Calu3 (cell line): ENCODE measurements around the gene NECAB2. TPM values are rescaled to one million over a fixed set of nuclear protein-coding genes. Genes with fewer than 3 reads are reported as not detected.

ENCODE experiments used
- BruUV-seq: library from RNA; stranded (reverse); fragments of 400-500 nt; replicated peaks from 2 replicates; lab custom pipeline; 2021; lab: Mats Ljungman, UMichigan
- CTCF ChIA-PET: fragments of 300-600 bp; sonication (Branson Sonifier 250); formaldehyde crosslinking; loops from one replicate; lab custom pipeline; 2022; ENCODE audit warnings: antibody characterized with exemption; lab: Charles Lee
- DNase-seq: peaks from one replicate; pipeline ENCODE4 v3.0.0; 2022
- H3K27ac Mint-ChIP-seq: one replicate; pipeline ENCODE4 v1.8.0; 2022; ENCODE audit warnings: mixed read lengths; ENCODE audit not compliant: unreplicated experiment
- H3K27me3 Mint-ChIP-seq: one replicate; pipeline ENCODE4 v1.8.0; 2022; ENCODE audit warnings: mixed read lengths; ENCODE audit not compliant: unreplicated experiment
- H3K36me3 Mint-ChIP-seq: one replicate; pipeline ENCODE4 v1.8.0; 2022; ENCODE audit warnings: mild to moderate bottlenecking, moderate library complexity, mixed read lengths; ENCODE audit not compliant: insufficient read depth, unreplicated experiment
- H3K4me1 Mint-ChIP-seq: one replicate; pipeline ENCODE4 v1.8.0; 2022; ENCODE audit warnings: mild to moderate bottlenecking, low read depth, mixed read lengths; ENCODE audit not compliant: unreplicated experiment
- H3K4me3 Mint-ChIP-seq: one replicate; pipeline ENCODE4 v1.8.0; 2022; ENCODE audit warnings: mild to moderate bottlenecking, low read depth, moderate library complexity, mixed read lengths; ENCODE audit not compliant: unreplicated experiment
- H3K9me3 Mint-ChIP-seq: one replicate; pipeline ENCODE4 v1.8.0; 2022; ENCODE audit warnings: low read depth, mixed read lengths; ENCODE audit not compliant: unreplicated experiment
- intact Hi-C: fragments of 100-400 bp; cut with micrococcal nuclease; formaldehyde crosslinking; loops from one replicate; pipeline ENCODE4 v1.10.0; 2022; ENCODE audit not compliant: unreplicated experiment
- total RNA-seq: library from RNA; stranded (reverse); gene quantifications from 2 replicates; pipeline ENCODE4 v1.2.3, GENCODE V29; 2022
- TF ChIP-seq, protein P1 (sequence below): fragments of 200-600 bp; IDR thresholded peaks from one replicate; pipeline ENCODE4 v1.8.0; 2022; ENCODE audit warnings: antibody characterized with exemption; ENCODE audit not compliant: unreplicated experiment

NECAB2 gene
- total RNA-seq, 1 experiment from 2014 or later: 0.28 TPM

DNA sequence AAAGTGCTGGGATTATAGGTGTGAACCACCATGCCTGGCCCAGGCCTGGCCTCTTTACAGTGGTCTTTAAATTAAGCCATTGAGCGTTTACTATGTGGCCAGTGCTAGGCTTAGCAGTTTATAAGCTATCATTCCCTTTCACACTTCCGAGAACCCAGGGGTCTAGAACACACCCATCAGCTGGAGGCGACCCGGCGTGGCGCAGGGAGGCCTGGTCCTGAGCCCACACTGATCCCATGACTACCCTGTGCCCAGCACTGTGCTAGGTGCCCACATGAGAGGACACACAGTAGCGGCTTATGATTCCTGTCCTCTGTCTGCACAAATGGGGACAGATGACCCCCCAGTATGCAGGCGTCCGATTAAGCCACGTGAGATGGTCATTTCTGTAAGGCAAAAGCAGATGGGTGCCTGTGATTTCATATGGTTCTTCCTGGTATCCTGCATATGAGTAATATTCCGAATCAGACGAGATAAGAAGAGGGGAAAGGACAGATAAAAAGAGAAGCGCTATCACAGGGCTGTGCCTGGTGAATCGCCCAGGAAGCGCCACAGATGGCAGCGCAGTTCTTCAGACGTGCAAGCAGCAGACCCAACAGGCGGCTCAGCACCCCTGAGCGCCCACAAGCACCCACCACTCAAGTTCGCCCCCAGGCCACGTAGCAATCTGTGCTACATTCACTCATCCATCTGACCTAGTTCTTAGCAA, 9.8 kb upstream of the NECAB2 start:
- Mint-ChIP-seq H3K27me3 (no peaks in the 10 kb centered on the region), H3K36me3 (peaks cover 50% of the 10 kb centered on the region), H3K4me3 (no peak overlapping the region), H3K9me3 (no peaks in the 10 kb centered on the region), H3K4me1 (peaks cover 9% of the 10 kb centered on the region), H3K27ac (no peak overlapping the region)
- DNase-seq: no peak
- no TSS peak for BruUV-seq
- intact Hi-C loops: loop anchor here (10.0 kb wide), 2 partner anchors 133 to 217 kb away; no protein-coding TSS in a partner anchor
- TF ChIP-seq, protein P1, sequence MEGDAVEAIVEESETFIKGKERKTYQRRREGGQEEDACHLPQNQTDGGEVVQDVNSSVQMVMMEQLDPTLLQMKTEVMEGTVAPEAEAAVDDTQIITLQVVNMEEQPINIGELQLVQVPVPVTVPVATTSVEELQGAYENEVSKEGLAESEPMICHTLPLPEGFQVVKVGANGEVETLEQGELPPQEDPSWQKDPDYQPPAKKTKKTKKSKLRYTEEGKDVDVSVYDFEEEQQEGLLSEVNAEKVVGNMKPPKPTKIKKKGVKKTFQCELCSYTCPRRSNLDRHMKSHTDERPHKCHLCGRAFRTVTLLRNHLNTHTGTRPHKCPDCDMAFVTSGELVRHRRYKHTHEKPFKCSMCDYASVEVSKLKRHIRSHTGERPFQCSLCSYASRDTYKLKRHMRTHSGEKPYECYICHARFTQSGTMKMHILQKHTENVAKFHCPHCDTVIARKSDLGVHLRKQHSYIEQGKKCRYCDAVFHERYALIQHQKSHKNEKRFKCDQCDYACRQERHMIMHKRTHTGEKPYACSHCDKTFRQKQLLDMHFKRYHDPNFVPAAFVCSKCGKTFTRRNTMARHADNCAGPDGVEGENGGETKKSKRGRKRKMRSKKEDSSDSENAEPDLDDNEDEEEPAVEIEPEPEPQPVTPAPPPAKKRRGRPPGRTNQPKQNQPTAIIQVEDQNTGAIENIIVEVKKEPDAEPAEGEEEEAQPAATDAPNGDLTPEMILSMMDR: no peak
- CTCF ChIA-PET: interaction anchor here (0.7 to 1.8 kb wide), 5 partner anchors 10 to 129 kb away, joined by 3 to 13 read pairs (median 5); no protein-coding TSS in a partner anchor

GRCh38 chr16:83958846-83959565, 9.0 kb upstream of the NECAB2 start:
- Mint-ChIP-seq H3K4me1 (peaks cover 9% of the 10 kb centered on the region), H3K4me3 (no peak overlapping the region), H3K27ac (no peak overlapping the region), H3K9me3 (no peaks in the 10 kb centered on the region), H3K27me3 (no peaks in the 10 kb centered on the region), H3K36me3 (peaks cover 43% of the 10 kb centered on the region)
- TF ChIP-seq, protein P1: no peak
- BruUV-seq: no TSS peak
- intact Hi-C loops: loop anchor here (10.0 kb wide), 2 partner anchors 134 to 216 kb away; no protein-coding TSS in a partner anchor
- CTCF ChIA-PET: no interaction called here
- no peak for DNase-seq

GRCh38 chr16:83959656-83960434, 8.2 kb upstream of the NECAB2 start:
- Mint-ChIP-seq H3K27me3 (no peaks in the 10 kb centered on the region), H3K4me3 (no peak overlapping the region), H3K4me1 (peaks cover under 1% of the 10 kb centered on the region), H3K9me3 (no peaks in the 10 kb centered on the region), H3K27ac (no peak overlapping the region), H3K36me3 (peaks cover 36% of the 10 kb centered on the region)
- intact Hi-C loops: loop anchor here (10.0 kb wide), 2 partner anchors 135 to 215 kb away; no protein-coding TSS in a partner anchor
- CTCF ChIA-PET: no interaction called here
- BruUV-seq: no TSS peak
- TF ChIP-seq, protein P1: no peak
- DNase-seq: no peak

- H3K4me3 Mint-ChIP-seq: no peak overlapping the region
- no peaks in the 10 kb centered on the region for H3K9me3 Mint-ChIP-seq
- peaks cover 42% of the 10 kb centered on the region for H3K36me3 Mint-ChIP-seq
- no TSS peak for BruUV-seq
- CTCF ChIA-PET: no interaction called here
- DNase-seq: no peak
- no peak overlapping the region for H3K27ac Mint-ChIP-seq
- intact Hi-C loops: no loop called here
- H3K27me3 Mint-ChIP-seq: no peaks in the 10 kb centered on the region
- H3K4me1 Mint-ChIP-seq: no peaks in the 10 kb centered on the region
- TF ChIP-seq, protein P1: no peak
These were observed 7.4 kb upstream of the NECAB2 start for GRCh38 chr16:83960521-83961249.
